Left renal pelvis (tissue), 4 donors: Measurements from ENCODE around the gene RNASE13. TPM values are rescaled to one million over a fixed set of nuclear protein-coding genes. Genes with fewer than 3 reads are reported as not detected.
"Not testable (repeated sequence)": the region's sequence is repeated elsewhere in the genome, so short reads cannot be mapped to it uniquely, and the experiment has no call there.

Experiments
- DNase-seq, 4 donors: peaks; one replicate each; pipeline ENCODE4 v3.0.0-alpha.2; 2013; ENCODE audit warnings: low read depth in 4 of 4, low spot score in 3 of 4
- polyA plus RNA-seq, 4 donors: library from polyadenylated mRNA; unstranded; fragments of 120-200 nt; gene quantifications; one replicate each; pipeline ENCODE4 v1.2.1, GENCODE V29; 2013; ENCODE audit not compliant: insufficient read length in 4 of 4

Gene RNASE13
- polyA plus RNA-seq, 4 donors, result 0.44 to 0.95 (median 0.52) TPM; not detected in 1

GRCh38 chr14:20997564-20997963 lies 37.0 kb downstream of the RNASE13 start:
- DNase-seq, result no peak

DNA sequence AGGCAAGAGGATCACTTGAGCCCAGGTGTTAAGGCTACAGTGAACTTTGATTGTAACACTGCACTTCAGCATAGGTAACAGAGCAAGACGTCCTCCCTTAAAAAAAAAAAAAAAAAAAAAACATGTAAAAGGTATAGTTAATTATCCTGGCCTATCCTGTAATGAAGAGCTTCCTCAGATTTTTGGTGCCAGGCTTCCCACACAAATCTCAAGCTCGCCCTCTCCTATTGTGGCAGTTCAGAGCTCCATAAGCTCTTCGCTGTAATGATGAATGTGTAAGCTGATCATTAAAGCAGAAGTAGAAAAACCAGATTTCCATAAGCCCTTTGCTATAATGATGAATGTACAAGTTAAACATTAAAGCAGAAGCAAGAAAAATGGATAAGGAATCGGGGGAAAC lies 37.5 kb downstream of the RNASE13 start:
- DNase-seq, result no peak

GRCh38 chr14:20996521-20996920 lies 38.1 kb downstream of the RNASE13 start:
- no peak for DNase-seq

DNA sequence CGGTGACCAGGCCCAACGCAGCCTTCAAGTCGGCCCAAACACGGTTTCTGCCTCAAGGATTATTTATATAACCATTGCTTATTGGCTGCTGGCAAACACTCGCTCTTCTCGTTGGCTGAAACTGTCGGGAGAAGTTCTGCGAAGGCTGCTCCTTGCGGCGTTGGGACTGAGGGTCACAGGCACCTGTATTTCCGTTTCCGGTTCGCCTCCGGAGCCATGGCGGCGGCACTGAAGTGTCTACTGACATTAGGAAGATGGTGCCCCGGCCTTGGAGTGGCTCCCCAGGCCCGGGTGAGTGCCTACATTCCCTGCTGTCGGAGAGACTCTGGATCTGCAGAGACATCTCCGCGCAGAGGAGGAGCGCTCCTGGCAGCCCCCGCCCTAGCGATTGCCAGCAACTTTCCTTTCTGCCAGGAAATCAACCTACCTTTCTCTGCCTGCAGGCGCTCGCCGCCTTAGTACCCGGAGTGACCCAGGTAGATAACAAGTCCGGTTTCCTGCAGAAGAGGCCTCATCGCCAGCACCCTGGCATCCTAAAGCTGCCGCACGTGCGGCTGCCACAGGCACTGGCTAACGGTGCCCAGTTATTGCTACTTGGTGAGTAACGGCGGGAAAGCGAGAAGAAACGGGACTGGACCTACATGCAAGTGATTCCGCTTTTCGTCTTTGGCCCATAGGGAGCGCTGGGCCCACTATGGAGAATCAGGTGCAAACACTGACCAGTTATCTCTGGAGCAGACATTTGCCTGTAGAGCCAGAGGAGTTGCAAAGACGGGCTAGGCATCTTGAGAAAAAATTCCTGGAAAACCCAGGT lies 44.6 kb downstream of the RNASE13 start, which contains the start of gene METTL17:
Gene METTL17 (plus strand): TSS at position 194 of the 814 bp plus-strand sequence. CDS start 23 bp downstream, at position 217.
- DNase-seq, result peak; percentile 89 to 95 (median 91)

- DNase-seq, result no peak
Measured at GRCh38 chr14:20989471-20989786, 45.2 kb downstream of the RNASE13 start.

- no peak for DNase-seq
Measured at GRCh38 chr14:20988717-20989470, 45.7 kb downstream of the RNASE13 start.

GRCh38 chr14:20986811-20987210 lies 47.8 kb downstream of the RNASE13 start:
- no peak for DNase-seq

DNA sequence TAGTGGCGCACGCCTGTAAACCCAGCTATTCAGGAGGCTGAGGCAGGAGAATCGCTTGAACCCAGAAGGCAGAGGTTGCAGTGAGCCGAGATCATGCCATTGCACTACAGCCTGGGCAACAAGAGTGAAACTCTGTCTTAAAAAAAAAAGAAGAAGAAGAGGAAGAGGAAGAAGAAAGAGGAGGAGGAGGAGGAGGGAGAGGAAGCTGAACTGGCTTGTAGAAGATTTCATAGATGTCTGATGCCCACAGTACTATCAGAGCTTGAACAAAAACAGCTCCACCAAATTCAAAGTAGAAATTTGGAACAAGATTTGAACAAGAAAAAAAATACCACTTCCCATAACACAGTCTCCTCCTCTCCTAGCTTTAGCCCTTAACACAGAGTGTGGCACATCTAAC lies 49.0 kb downstream of the RNASE13 start:
- not testable (repeated sequence) for DNase-seq

Other genes starting within 250 kb of the RNASE13 start
- 100 to 1,000 TPM; 154 to 359 (median 175) TPM for gene RNASE1, start 232.0 kb downstream of the RNASE13 start, polyA plus RNA-seq
- under 1 TPM; 0.34 to 0.85 (median 0.60) TPM for gene RNASE3, start 143.4 kb downstream of the RNASE13 start, polyA plus RNA-seq
- 1 to 10 TPM in 2 of 4 donors, under 1 TPM in 2; 0.86 to 1.7 (median 1.1) TPM for gene RNASE2, start 79.3 kb downstream of the RNASE13 start, polyA plus RNA-seq
- 100 to 1,000 TPM in 1 of 4 donors, 10 to 100 TPM in 3; 63.6 to 119 (median 88.0) TPM for gene METTL17, start 44.8 kb downstream of the RNASE13 start, polyA plus RNA-seq
- gene SLC39A2, start 35.5 kb downstream of the RNASE13 start, polyA plus RNA-seq, result 1 to 10 TPM in 3 of 4 donors, not detected in 1; 1.6 to 2.8 (median 2.5) TPM
- 100 to 1,000 TPM in 3 of 4 donors, 10 to 100 TPM in 1; 85.9 to 169 (median 163) TPM for gene NDRG2, start 9.7 kb downstream of the RNASE13 start, polyA plus RNA-seq
- gene TPPP2, start 4.6 kb downstream of the RNASE13 start, polyA plus RNA-seq, result 1 to 10 TPM in 3 of 4 donors, under 1 TPM in 1; 0.08 to 4.4 (median 2.7) TPM
- gene RNASE7, start 7.6 kb upstream of the RNASE13 start, polyA plus RNA-seq, result under 1 TPM in 3 of 4 donors, not detected in 1; 0.54 to 0.63 (median 0.55) TPM
- gene RNASE8, start 23.0 kb upstream of the RNASE13 start, polyA plus RNA-seq, result not detected
- 10 to 100 TPM; 65.7 to 87.7 (median 73.2) TPM for gene ARHGEF40, start 35.5 kb upstream of the RNASE13 start, polyA plus RNA-seq
- gene ZNF219, start 63.8 kb upstream of the RNASE13 start, polyA plus RNA-seq, result 10 to 100 TPM; 15.8 to 38.4 (median 22.6) TPM
- gene TMEM253, start 66.3 kb upstream of the RNASE13 start, polyA plus RNA-seq, result 1 to 10 TPM in 2 of 4 donors, under 1 TPM in 2; 0.27 to 1.6 (median 1.2) TPM
- gene OR5AU1, start 121.3 kb upstream of the RNASE13 start, polyA plus RNA-seq, result under 1 TPM in 2 of 4 donors, not detected in 2; 0.03 to 0.06 TPM
- 1,000 to 10,000 TPM in 1 of 4 donors, 100 to 1,000 TPM in 3; 632 to 1,044 (median 906) TPM for gene HNRNPC, start 234.6 kb upstream of the RNASE13 start, polyA plus RNA-seq
- gene RPGRIP1, start 245.3 kb upstream of the RNASE13 start, polyA plus RNA-seq, result under 1 TPM; 0.40 to 0.56 (median 0.52) TPM